ENCODE data around the gene B4GALNT2. TPM values are rescaled to one million over a fixed set of nuclear protein-coding genes. Genes with fewer than 3 reads are reported as not detected.

The B4GALNT2 gene
- total RNA-seq, 2 donors from 2014 or later: 0.02 to 0.05 TPM

- no peak for ATAC-seq (replicated peaks)
- H3K4me1 Mint-ChIP-seq: peaks cover 19% of the 10 kb centered on the region
- H3K27ac Mint-ChIP-seq: no peak overlapping the region
- H3K36me3 Mint-ChIP-seq (ENCODE audit: low read depth): no peaks in the 10 kb centered on the region
- H3K27me3 Mint-ChIP-seq: no peaks in the 10 kb centered on the region
- no peaks in the 10 kb centered on the region for H3K9me3 Mint-ChIP-seq
- no peak overlapping the region for H3K4me3 Mint-ChIP-seq
These were observed 65.6 kb downstream of the B4GALNT2 start for GRCh38 chr17:49198211-49198610.

DNA sequence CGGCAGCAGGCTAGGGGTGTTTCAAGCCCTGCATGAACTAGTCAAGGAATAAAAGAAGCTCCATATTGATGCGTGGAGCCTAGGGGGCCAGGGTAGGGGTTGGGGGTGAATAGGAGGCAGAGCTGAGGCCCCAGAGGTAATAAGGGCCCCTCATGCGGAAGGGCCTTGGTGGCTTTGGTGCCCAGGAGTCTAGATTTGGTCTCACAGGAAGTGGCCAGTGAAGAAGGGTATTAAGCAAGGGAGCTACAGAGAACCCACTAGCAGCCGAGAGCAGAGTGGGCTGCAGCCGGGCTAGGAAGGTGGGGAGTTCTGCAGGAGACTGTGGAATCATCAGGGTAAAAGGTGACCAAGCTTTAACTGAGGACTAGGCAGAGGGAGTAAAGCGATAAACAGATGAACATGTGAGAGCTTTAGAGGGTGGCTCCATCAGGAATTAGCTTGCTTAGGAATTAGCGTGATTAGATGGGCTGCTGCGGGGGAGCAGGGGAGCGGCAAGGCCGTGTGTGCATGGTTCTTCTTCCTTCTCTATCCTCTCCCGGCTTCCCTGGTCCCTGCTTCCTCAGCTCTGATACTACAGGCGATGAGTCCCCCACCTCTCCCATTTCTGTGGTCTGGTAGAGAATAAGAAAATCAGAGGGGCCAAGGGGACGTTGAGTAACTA is 68.0 kb downstream of the B4GALNT2 start:
- ATAC-seq (replicated peaks): no peak
- H3K9me3 Mint-ChIP-seq: no peaks in the 10 kb centered on the region
- no peaks in the 10 kb centered on the region for H3K36me3 Mint-ChIP-seq (ENCODE audit: low read depth)
- no peaks in the 10 kb centered on the region for H3K27me3 Mint-ChIP-seq
- no peak overlapping the region for H3K27ac Mint-ChIP-seq
- peaks cover 12% of the 10 kb centered on the region for H3K4me1 Mint-ChIP-seq
- no peak overlapping the region for H3K4me3 Mint-ChIP-seq

- Mint-ChIP-seq H3K9me3 (no peaks in the 10 kb centered on the region), H3K36me3 (ENCODE audit: low read depth) (no peaks in the 10 kb centered on the region), H3K4me1 (peaks cover 3% of the 10 kb centered on the region), H3K27ac (no peak overlapping the region), H3K27me3 (no peaks in the 10 kb centered on the region), H3K4me3 (no peak overlapping the region)
- ATAC-seq (replicated peaks): no peak
These were observed 68.9 kb downstream of the B4GALNT2 start for GRCh38 chr17:49201481-49201927.

GRCh38 chr17:49203796-49204195 is 71.2 kb downstream of the B4GALNT2 start:
- Mint-ChIP-seq H3K4me3 (no peak overlapping the region), H3K4me1 (peaks cover 2% of the 10 kb centered on the region), H3K36me3 (ENCODE audit: low read depth) (no peaks in the 10 kb centered on the region), H3K9me3 (no peaks in the 10 kb centered on the region), H3K27me3 (no peaks in the 10 kb centered on the region), H3K27ac (no peak overlapping the region)
- ATAC-seq (replicated peaks): no peak

DNA sequence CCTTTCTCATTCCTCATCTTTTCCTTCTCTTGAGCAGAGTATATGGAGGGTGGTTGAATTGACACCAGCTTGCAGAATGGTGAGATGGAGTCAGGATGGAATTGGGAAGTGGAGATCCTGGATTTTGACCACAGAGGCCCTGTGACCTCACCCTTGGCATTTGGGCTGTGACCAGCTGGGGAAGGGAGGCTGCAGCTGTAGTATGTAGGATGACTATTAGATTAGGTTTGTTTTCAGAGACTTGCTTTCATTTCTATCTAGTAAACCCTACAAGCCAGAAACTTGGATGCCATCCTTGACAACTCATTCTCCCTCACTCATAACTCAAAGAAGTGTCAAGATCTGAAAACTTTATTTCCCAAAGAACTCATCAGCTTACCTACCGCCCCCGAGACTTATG is 71.9 kb downstream of the B4GALNT2 start:
- H3K27me3 Mint-ChIP-seq: no peaks in the 10 kb centered on the region
- H3K9me3 Mint-ChIP-seq: no peaks in the 10 kb centered on the region
- H3K36me3 Mint-ChIP-seq (ENCODE audit: low read depth): no peaks in the 10 kb centered on the region
- no peak overlapping the region for H3K4me3 Mint-ChIP-seq
- ATAC-seq (replicated peaks): no peak
- no peak overlapping the region for H3K27ac Mint-ChIP-seq
- peaks cover 9% of the 10 kb centered on the region for H3K4me1 Mint-ChIP-seq

GRCh38 chr17:49209061-49209571 is 76.5 kb downstream of the B4GALNT2 start:
- H3K9me3 Mint-ChIP-seq: no peaks in the 10 kb centered on the region
- H3K4me3 Mint-ChIP-seq: peak overlapping the region; percentile 92
- H3K27ac Mint-ChIP-seq: peak overlapping the region; percentile 92
- no peaks in the 10 kb centered on the region for H3K27me3 Mint-ChIP-seq
- no peak for ATAC-seq (replicated peaks)
- H3K36me3 Mint-ChIP-seq (ENCODE audit: low read depth): peaks cover 14% of the 10 kb centered on the region
- H3K4me1 Mint-ChIP-seq: peaks cover 39% of the 10 kb centered on the region

DNA sequence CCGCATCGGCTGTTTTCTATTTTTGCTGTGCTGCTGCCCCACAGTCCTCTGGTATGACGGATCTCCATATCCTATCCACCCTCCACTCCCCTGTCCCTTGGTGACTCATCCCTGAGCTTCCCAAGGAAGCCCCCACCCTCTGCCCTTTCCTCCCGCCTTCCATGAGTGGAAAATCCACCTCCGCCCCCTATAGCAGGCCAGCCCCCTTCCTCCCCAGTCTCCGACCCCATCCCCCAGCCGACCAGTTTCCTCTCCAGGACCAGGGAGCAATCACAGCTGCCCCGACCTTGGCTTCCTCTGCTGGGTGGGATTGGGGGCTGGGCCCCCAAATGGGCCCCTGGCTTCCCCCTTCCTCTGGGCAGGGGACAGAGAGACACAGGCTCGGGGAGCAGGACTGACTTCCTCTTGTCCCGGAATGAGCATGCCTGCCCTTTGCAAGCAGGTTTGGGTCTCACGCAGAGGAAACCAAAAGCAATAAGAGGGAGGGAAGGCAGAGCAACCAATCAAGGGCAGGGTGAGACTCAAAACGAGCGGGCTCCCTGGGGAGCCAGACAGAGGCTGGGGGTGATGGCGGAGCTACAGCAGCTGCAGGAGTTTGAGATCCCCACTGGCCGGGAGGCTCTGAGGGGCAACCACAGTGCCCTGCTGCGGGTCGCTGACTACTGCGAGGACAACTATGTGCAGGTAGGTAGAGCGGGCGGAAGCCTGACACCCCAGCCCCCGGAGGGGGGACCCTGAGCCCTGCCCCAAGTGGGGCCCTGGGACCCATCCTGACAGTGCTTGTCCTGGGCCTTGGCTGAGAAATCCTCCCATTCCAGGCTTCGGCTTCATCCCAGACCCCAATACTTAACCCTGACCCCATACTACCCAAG is 77.8 kb downstream of the B4GALNT2 start, which contains the start of the genes ABI3 and GNGT2:
Gene ABI3 (plus strand): TSS at position 550 of the 872 bp plus-strand sequence. CDS start 18 bp downstream, at position 568.
Gene GNGT2 (minus strand): TSS at position 417 of the 872 bp plus-strand sequence. CDS start 3,152 bp downstream, outside the sequence.
- Mint-ChIP-seq H3K27me3 (no peaks in the 10 kb centered on the region), H3K27ac (peak within 1 kb of the TSS; percentile 92), H3K9me3 (no peaks in the 10 kb centered on the region), H3K36me3 (ENCODE audit: low read depth) (peaks cover 23% of the 10 kb centered on the region), H3K4me3 (peak within 1 kb of the TSS; percentile 92), H3K4me1 (peaks cover 47% of the 10 kb centered on the region)
- ATAC-seq (replicated peaks): peak; percentile 97

DNA sequence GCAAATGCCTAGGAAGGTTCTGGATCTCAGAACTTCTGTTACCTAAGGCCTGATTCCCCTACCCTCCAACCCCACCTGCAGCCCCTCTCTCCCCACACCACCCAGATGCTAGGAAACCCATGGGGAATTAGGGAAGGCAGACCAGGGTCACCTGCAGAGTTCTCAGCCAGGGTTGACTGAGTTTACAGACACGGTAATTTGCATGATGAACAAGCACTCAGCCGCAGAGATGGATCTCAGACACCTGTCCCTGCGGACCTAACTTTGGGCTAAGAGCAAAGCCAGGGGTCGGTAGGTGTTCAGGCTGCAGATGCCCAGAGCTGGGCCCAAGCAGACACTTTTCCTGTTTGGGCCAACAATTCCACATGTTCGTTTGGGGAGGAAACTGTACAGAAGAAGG is 80.8 kb downstream of the B4GALNT2 start:
- Mint-ChIP-seq H3K36me3 (ENCODE audit: low read depth) (peaks cover 46% of the 10 kb centered on the region), H3K4me3 (peak overlapping the region; percentile 92), H3K9me3 (no peaks in the 10 kb centered on the region), H3K4me1 (peaks cover 70% of the 10 kb centered on the region), H3K27ac (no peak overlapping the region), H3K27me3 (no peaks in the 10 kb centered on the region)
- no peak for ATAC-seq (replicated peaks)

DNA sequence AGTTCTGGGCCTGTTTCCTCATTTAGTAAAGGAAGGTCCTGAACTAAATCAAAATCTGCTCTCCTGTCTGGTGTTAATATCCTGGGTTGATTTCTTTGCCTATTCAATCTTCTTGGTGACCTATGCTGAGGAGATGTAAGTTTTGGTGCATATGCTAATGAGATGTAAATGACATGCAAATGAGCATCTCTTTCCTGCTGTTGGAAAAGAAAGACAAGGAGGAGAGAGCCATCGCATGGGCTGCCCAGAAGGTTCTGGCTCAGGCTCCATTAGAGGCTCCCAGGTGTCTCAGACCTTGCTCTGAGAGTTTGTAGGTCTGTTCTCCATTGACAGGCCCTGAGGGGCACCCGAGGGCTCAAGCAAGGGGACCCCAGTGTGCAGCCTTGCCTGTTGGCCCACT is 81.3 kb downstream of the B4GALNT2 start:
- peaks cover 51% of the 10 kb centered on the region for H3K36me3 Mint-ChIP-seq (ENCODE audit: low read depth)
- no peaks in the 10 kb centered on the region for H3K27me3 Mint-ChIP-seq
- no peak overlapping the region for H3K27ac Mint-ChIP-seq
- H3K4me3 Mint-ChIP-seq: peak overlapping the region; percentile 92
- H3K9me3 Mint-ChIP-seq: no peaks in the 10 kb centered on the region
- peaks cover 73% of the 10 kb centered on the region for H3K4me1 Mint-ChIP-seq
- ATAC-seq (replicated peaks): no peak

- H3K36me3 Mint-ChIP-seq (ENCODE audit: low read depth): peaks cover 60% of the 10 kb centered on the region
These were observed 82.2 kb downstream of the B4GALNT2 start for GRCh38 chr17:49214676-49215360.

DNA sequence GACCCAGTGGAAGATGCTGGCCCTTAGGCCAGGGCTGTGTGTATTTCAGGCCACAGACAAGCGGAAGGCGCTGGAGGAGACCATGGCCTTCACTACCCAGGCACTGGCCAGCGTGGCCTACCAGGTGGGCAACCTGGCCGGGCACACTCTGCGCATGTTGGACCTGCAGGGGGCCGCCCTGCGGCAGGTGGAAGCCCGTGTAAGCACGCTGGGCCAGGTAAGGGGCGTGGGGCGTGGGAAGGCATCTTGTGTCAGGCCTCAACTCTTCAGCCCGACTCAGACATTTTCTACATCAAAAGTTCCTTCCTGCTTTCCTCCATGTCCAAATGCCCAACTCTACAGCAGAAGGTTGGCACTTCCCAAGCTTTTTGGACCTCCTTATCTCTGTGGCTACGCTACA is 83.9 kb downstream of the B4GALNT2 start:
- Mint-ChIP-seq H3K27me3 (no peaks in the 10 kb centered on the region), H3K4me3 (peak overlapping the region; percentile 68), H3K9me3 (no peaks in the 10 kb centered on the region), H3K36me3 (ENCODE audit: low read depth) (peaks cover 67% of the 10 kb centered on the region), H3K4me1 (peaks cover 59% of the 10 kb centered on the region), H3K27ac (peak overlapping the region; percentile 34)
- no peak for ATAC-seq (replicated peaks)

More at GRCh38 chr17:49214676-49215360, 82.2 kb downstream of the B4GALNT2 start:
- no peaks in the 10 kb centered on the region for H3K9me3 Mint-ChIP-seq
- H3K4me3 Mint-ChIP-seq: peak overlapping the region; percentile 92
- H3K4me1 Mint-ChIP-seq: peaks cover 68% of the 10 kb centered on the region
- no peak for ATAC-seq (replicated peaks)
- H3K27me3 Mint-ChIP-seq: no peaks in the 10 kb centered on the region
- H3K27ac Mint-ChIP-seq: peak overlapping the region; percentile 54

DNA sequence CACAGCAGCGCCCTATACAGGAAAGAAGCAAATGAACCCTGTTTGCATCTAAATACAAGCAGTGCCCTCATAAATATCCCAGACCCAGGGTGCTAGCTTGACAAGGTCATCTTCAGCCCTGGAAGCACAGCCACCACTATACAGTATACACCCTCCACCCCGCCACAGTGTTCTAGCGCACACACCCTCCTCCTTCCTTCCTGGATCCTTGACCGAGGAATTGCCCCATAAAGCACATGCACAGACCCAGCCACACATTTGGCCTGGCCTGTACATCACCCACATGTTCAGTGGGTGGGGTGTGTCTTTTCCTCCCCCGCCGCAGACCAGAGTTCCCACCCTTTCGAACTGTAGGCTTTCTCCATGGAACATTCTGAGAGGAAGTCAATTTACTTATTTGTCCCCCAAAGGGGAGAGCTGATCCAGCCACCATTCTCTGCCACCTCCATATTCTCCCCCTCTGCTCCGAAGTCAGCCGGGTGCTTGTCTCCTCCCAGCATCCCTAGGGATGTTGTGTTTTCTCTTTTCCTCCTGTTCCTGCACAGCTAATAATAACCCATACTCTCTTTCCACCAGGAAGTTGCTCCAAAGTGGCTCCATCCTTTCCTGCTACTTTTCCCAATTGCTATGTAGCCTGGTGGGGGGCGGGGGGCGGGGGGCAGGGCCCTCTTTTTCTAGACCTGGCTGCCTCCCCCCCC is 84.5 kb downstream of the B4GALNT2 start:
- Mint-ChIP-seq H3K27ac (peak overlapping the region; percentile 34), H3K9me3 (no peaks in the 10 kb centered on the region), H3K4me1 (peaks cover 57% of the 10 kb centered on the region), H3K4me3 (peak overlapping the region; percentile 68), H3K27me3 (no peaks in the 10 kb centered on the region), H3K36me3 (ENCODE audit: low read depth) (peaks cover 71% of the 10 kb centered on the region)
- ATAC-seq (replicated peaks): no peak

DNA sequence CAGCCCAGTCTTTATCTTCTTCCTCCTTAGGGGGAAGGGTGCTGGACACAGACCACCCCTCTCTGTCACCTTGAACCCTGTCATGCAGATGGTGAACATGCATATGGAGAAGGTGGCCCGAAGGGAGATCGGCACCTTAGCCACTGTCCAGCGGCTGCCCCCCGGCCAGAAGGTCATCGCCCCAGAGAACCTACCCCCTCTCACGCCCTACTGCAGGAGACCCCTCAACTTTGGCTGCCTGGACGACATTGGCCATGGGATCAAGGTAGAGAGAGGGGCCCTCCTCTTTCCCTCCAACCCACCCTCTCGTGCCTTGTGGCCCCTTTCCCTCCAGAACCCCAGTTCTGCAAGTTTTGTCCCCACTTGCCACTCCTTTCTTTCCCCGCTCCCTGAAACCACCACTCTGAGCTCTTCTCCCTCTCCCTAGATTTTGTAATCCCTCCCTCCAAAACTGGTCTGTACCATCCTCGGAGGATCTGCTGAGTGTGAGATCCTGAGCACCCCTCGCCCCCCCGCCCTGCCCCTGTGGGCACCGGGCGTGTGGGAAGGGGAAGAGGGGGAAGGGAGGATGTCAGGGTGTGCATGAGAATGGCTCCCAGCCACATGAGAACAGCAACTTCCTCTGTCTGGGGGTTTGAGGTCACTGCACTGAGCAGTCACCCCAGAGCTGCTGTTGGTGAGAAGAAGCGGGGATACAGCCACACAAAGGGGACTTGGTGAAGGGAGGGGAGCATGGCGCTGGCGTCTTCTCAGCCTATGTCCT is 85.3 kb downstream of the B4GALNT2 start:
- Mint-ChIP-seq H3K4me3 (peak overlapping the region; percentile 68), H3K27me3 (no peaks in the 10 kb centered on the region), H3K36me3 (ENCODE audit: low read depth) (peaks cover 75% of the 10 kb centered on the region), H3K9me3 (no peaks in the 10 kb centered on the region), H3K4me1 (peaks cover 51% of the 10 kb centered on the region), H3K27ac (peak overlapping the region; percentile 34)
- ATAC-seq (replicated peaks): peak; percentile 78

Data from activated T-helper 17 cell treated with anti-CD3 and anti-CD28 coated beads, Interleukin-2, amount 50 U/mL, for 72 hours (primary cell).